ENCODE data around the gene ABLIM1.

The ABLIM1 gene

DNA sequence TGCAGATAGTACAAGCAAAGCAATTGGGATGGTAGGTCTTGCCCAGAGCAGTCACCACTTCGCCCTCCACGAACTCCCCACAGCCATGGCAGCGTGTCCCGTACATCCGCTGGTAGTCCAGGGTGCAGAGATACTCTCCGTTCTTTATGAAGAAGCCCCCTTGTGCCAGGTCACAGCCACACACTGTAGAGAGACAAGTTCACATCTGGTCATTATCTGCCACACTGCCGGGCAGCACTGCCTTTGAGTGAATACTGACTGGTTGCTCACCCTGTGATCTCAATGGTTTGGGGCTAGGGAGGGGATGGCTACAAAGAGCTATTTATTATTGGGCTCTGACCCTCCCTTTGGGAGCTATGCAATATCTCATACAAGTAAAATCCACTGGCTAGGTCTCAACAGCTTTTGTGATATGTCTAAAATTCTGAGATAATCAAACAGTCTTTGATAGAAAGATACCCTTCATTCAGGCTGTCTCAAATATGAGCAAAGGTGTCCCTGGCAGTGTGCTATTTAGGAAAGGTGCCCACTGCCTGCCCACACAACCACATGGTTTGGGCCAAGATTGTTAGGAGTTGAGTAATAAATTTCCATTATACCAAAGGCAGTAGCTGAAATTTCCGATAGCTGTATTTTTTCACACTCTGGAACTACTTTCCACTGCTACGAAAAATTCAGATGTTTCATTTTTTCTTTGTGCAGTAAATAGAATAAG lies 82.5 kb downstream of the ABLIM1 start:
- DNase-seq, result no peak

DNA sequence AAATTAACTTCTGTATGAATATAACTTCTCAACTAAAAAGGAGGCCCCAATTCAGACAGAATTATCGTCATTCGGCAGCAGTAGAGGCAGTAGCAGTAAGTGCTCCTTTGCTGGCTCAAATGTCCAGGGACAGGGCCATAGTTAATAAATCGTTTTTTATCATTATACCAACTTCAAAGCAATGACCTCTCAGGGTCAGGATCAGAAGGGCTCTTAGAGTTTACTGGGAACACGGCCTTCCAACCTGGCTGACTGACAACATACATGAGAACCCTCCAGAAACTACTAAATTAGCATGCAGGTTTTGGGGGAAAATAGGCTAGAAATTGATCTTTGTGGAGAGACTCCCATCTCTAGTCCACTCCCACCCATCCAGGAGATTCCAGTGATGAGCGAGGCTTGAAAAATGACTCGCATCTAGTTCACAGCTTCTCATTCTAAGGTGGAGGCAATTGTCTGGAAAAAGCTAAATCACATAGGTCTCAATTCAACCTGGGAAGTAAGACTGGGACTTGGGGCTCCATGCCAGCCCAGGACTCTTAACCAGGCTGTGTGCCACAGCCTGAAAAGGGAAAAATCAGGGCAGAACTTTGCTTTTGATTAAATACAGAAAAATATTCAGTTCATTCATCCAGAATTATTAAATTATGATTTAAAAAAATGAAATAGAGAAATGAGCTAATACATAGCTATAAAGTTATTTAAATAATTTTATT lies 84.6 kb downstream of the ABLIM1 start:
- DNase-seq, result no peak

DNA sequence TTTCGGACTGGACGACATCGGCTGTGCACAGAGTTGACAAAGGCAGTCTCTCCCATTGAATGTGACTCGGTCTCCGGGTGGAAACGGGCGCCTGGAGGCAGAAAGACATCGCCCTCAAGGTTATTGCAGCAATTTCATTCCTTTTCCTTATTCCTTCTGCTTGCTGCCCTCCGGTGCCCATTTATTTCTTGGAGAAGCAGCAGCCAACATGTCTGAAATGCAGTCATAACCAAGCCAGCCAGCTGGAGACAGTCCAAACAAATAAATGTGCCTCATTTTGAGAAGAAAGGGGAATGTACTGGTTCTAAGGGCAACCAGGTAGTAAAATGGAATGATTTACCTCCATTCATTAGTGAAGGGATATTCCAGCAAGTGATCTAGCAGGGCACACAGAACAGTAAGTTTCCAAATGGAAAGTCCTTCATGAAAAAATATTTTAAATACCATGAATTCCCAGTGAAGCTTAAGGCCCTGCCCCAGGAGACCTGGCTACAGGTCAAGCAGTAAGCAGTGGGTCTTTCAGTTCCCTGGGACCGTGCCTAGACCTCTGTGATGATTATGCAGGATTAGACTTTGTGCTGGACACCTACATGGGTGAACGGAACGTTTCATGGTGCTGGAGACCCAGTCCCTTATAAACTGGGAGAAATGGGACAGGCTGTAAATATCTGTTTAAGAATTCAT lies 86.6 kb downstream of the ABLIM1 start:
- DNase-seq, result no peak

DNA sequence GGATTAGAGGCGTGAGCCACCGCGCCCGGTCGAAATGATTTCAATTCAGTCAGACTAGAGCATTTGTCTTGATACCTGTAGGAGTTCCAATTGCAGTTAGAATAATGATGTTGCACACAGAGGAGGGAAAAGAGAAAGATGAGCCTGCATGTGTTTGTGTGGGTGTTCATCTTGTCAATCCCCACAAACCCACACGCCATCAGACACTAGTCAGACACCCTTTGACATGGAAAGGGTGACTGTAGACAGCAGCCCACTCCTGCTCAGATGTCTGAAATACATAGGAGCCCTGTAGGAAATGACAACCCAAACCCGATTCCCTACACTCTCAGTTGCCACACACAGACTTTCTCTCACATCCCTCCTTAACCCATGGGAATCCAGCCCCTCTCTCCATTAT lies 92.0 kb downstream of the ABLIM1 start:
- DNase-seq, result no peak

DNA sequence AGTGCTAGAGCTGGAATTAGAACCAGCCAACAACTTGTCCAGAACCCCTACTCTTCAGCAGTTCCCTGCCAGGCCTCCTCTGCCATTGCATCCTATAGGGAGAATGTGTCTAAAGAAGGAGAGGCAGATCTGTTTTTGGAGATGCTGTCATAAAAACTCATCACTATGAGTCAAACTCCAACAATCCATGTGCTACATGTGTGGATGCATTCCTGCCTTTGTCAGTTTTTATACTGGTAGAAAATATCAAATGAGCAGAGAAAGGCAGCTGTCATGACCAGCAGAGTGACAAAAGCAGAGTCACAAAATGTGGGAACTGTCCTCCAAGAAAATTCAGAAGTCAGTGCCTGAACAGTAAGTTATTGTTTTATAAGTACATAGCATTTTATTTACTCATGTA lies 93.0 kb downstream of the ABLIM1 start:
- no peak for DNase-seq

DNA sequence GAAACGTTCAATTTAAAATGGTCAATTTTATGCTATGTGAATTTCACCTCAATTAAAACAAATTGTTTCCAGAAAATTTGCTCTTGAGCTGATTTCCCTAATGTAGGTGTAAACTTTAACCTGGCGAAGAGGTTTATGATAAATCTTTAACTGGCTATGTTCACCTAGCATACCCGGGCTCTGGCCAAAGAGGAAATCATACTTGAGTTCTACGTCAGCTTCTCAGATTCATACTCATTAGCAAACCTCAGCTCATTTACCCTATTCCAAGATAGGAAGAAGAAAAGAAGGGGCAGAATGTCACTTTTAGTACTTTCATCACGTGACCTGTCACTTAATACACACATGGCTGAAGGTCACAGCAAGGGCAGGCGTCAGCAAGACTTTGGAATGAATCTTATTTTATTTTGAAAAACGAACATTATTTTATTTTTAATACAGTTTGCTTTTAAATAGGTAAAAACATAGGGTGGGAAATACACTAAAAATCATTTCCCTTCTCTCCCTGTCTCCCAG lies 97.0 kb downstream of the ABLIM1 start:
- no peak for DNase-seq

DNA sequence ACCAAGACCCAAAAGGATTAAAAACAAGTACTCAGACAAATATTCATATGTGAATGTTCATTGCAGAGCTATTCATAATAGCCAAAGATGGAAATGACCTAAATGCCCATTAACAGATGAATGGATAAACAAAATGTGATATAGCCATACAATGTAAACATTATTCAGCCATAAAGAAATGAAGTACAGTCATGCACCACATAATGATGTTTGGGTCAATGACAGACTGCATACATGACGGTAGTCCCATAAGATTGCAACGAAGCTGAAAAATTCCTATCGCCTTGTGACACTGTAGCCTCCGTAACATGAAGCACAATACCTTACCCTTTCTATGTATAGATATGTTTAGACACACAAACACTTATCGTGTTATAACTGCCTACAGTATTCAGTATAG lies 97.9 kb downstream of the ABLIM1 start:
- DNase-seq, result no peak

DNA sequence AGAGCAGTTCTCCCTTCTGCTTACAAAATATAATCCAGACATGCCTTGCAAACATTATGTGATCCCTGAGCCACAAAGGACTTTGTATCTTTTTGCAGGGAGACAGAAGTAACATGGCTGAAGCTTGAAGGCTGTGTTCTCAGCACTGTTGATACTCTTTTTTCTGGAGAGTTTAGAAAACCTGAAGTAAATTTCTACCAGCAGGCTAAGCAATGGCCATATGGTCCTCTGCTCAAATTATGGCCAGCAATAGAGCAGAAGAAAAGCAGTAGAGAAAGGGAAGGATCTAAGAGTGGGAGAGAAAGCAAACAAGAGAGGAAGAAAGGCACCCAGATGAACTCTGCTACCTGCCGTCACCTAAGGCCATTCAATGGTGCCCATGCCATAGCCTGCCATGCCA lies 98.4 kb downstream of the ABLIM1 start:
- DNase-seq, result no peak

DNA sequence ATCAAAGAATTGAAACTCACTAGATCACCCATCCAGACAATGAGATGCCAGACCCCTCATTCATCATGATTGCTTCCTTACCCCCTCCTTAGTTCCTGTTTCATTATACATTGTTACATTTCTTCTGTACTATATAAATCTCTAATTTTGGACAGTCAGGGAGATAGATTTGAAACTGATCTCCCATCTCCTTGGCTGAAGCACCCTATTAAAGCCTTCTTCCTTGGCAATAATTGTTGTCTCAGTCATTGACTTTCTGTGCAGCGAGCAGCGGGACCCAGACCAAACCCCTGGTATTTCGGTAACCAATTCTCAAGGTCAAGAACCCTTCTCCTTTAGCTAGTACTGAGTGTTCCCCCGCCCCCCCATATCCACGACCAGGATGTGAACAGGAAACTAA lies 100.2 kb downstream of the ABLIM1 start:
- no peak for DNase-seq

DNA sequence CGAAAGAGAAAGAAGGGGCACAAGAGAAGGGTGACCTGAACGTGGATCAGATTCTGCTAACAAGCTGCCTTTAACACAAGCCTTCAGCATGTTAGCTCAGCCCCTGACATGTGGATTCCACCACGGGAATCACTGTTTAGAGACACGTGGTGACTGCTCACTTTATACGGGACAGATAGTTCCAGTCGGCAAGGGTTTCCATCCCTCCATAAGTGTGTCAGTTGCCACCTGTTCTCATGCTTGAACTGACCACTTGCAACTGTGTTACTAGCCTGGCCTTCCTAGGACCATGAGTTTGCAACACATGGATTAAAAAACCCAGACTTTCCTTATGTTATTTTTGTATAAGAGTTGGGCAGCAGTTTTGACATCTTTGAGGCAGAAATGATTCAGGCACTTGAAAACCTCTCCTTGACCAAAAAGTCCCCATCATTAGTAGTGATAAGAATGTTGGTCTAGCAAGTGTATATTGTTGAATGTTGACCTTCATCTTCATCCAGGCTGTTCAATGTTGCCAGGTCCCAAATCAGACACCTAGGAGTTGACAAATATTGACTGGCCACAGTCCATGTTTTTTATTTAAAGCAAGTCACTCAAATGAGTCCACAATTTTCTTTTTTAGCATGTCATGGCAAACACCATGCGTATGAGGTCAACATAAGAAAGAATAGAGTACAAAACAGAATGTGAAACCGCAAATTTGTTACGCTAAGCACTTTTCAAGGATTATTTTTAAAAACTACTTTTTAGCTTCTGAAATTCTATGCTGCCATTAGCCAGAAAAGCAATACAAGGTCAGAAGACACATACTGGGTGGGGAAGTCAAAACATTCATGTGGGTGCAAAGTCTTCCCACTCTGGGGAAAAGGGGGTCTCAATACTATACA lies 101.6 kb downstream of the ABLIM1 start:
- no peak for DNase-seq

DNA sequence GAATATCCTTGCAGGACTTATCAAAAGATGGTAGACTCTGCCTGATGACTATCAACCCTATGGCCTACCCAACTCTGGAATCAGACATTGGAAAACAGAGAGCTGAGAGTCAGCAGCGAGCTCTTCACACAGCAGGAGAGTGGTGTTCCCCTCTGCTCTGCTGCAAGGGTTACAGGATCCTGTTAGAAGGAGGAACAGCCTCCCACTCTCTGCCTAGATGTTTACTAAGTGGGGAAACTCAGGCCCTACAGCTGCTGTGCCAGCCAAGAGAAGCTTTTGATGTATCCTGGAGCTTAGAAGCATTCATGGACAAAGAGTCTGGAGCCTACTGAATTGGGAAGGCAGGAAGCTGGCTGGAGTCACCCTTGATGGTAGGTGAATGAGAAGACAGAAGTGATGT lies 104.6 kb downstream of the ABLIM1 start:
- DNase-seq, result no peak

DNA sequence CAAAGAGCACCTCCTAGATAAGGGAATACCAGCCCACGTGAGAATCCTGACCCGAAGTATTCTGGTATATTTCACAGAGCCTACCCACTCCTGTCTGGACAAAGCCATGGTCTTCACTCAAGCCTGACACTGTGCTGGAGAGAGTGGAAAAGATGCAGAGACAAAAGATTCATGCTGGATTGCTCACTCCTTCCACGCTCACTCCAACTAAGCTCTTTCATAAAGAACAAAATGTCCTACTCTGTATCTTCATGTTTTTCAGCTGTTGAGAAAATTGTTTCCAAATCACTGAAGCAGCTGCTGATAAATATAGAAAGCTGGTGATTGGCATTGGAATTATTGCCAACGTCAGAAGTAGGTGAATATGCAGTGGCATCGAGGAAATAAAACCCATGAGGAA lies 106.0 kb downstream of the ABLIM1 start:
- no peak for DNase-seq

DNA sequence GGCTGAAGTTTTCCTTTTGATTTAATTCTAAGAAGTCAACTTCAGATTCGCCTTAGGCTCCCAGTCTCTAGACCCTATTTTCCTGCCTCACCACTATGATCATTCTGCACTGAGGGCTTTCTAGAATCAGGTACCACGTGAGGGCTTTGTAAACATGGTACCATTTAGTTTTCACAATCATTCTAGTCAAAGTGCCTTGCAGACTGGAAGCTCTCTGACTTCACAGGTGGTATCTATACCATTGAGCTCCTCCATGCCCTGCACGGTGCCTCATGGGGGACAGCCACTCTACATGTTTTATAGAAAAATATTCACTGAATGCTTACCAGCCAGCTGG lies 106.5 kb downstream of the ABLIM1 start:
- no peak for DNase-seq

DNA sequence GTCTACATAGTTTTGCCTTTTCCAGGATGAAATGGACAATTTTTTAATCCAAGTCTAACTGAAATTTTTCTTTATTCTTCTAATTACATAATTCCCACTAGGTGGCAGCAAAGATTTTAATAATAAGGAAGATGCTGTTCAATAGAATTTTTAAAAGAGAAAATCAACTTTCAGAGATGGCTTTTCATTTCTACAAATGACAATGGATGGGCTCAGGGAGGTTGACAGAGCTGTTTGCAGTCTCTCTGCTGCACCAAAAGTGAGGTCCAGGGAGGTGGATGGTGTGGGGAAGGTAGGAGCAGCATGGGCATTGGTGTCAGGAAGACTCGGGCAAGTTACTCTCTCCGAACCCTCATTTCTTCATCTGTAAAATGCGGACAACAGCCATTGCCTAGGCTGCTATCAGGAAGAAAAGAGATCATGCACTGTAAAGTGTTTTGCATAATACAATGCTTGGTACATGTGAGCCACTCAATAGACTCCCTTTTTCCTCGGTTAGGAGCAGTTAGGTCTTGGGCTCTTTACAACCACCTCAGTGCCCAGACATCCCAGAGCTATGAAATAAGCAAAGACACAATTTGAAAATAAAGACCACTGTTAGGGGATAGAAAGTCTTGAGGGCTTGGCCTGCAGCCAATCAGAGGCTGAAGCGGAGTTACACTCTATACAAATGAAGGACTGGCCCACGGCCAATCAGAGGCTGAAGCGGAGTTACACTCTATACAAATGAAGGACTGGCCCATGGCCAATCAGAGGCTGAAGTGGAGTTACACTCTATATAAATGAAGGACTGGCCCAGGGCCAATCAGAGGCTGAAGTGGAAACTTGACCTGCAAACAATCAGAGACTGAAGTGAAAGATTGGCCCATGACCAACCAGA lies 107.1 kb downstream of the ABLIM1 start:
- no peak for DNase-seq

DNA sequence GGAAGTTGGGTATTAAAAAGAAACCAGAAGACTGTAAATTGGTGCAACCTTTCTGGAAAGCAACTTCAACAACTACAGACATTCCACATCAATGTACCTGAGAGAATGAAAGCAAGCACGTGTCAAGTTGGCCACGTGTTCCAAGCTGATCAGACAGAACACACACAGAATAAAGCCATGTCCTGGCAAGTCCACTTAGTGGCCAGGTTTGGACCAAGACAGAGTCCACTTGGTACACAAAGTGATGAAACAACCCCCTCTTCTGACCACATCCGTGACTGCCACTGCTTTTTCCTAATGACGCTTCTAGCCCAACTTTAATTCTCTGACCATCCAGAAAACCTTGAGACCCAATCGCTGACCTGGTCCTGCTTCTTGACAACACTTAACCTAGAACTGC lies 109.4 kb downstream of the ABLIM1 start:
- no peak for DNase-seq

DNA sequence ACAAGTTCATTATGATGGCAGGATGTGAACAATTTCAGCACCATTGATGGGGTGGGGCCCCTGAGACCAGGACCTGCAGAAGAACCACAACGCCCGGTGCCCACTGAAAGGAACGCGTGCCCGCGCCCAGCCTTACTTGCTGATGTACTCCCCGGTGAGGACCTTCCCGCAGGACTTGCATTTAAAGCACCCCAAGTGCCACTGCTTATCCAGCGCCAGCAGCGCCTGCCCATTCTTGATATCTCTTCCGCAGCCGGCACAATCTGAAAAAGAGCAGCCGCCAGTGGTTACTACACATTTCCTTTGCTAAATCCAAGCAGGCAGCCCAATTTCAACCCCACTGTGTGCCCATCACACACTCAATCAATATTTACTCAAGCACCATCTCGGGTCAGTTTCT lies 110.6 kb downstream of the ABLIM1 start:
- no peak for DNase-seq

DNA sequence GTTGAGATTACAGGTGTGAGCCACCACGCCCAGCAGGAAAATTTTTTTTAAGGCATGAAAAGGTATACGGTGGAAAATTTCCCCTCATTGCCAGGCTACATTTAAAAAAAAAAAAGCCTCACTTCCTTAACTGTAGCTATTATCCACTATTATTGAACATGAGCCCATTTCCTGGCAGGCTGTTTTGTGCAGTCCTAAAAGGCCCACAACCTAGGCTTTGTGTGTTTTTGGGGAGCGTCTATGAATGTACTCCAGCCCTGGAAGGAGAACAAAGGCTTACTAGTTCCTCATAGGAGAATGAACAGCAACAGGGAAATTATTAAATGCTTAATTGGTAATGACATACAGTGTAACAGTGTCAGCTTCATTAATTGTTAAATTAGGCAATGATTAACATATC lies 111.0 kb downstream of the ABLIM1 start:
- DNase-seq, result no peak

DNA sequence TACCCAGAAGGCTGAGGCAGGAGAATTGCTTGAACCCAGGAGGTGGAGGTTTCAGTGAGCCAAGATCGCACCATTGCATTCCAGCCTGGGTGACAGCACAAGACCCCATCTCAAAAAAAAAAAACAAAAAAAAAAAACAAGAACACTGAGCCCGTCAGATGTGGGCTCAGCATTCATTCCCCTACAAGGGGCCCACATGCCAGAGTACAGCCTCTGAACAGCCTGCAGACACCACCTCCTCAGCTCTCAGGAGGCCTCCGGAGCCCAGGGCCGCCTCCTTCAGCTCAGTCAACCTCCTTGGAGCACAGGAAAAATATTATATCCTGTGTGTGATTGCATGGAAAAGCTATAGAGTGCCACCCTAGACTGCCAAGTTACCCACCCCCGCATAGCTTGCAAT lies 112.3 kb downstream of the ABLIM1 start:
- no peak for DNase-seq

DNA sequence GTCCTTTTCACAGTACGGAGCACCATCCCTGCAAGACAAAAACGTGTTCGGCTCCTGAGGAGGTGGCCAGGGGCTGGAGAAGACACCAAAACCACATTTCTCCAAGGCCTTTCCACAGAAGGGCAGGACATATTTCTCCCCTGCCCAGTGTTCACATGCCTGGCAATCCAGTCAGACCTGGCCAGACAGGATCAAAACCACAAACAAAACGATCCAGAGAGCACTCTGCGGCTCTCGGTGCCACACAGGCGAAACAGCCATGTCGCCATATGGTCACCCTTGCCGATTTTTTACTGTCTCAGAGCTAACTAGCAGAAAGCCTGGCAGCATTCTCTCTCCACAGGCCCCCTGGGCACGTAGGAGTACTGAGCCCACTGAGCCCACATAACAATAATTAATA lies 113.0 kb downstream of the ABLIM1 start:
- no peak for DNase-seq

DNA sequence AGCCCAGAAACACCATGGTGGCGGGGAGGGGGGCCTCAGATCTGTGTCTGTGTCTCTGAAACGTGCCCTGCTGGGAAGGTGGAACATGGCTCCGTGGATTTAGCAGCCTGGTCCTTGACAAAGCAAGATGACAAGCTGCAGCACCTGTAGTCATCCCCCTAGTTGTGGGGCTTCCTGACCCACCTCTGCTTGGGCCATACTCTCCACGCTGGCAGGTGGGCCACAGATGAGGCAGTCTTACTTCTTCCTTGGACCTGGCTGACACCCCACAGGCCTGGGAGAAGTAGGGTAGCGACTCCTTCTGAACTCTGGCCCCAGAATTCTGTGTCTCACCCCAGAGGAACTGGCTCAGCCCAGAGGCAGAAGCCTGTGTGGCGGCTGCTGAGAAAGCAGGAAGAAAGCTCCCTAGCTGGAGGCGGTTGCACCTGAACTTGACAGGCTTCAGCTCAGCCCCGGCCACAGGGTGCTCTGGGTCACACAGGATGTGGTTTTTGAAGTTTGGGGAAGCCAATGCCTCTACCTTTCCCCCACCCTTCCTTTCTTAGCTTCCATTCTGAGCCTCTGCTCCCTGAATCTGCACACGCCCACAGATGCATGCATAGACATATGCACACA lies 113.9 kb downstream of the ABLIM1 start:
- peak; percentile 48 for DNase-seq

DNA sequence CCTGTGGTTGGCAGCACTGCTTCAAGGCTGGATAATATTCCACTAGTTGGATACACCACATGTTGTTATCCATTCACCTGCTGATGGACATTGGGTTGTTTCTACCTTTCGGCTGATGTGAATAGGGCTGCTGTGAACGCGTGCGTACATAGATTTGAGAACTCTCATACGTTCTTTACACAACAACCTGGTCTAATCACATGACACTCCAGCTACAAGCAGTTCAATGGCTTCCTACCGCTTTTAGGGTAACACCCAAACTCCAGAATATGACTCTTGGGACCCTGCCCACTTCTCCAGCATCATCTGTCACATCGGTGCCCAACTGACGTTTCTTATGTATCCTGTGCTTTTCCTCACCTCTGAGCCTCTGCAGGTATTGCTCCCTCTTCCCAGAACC lies 114.6 kb downstream of the ABLIM1 start:
- DNase-seq, result no peak

DNA sequence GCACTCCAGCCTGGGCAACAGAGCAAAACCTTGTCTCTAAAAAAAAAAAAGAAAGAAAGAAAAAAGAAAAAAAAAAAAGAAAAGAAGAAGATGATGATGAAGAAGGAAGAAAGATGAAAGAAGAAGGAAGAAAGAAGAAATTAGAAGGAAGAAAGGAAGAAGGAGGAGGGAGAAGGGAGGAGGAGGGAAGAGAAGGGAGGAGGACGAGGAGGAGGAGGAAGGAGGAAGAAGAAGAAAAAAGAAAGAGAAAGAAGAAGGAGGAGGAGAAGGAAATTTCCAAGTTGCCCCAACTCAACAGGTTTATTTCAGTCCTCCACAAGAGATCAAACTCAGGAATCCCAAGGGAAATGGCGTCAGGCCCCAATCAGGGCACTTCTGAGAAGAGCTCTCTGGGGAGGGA lies 115.7 kb downstream of the ABLIM1 start:
- no peak for DNase-seq
